ENCODE measurements around the gene PKLR. TPM values are rescaled to one million over a fixed set of nuclear protein-coding genes. Genes with fewer than 3 reads are reported as not detected.

The PKLR gene
- total RNA-seq, 2 donors from 2014 or later: not detected

DNA sequence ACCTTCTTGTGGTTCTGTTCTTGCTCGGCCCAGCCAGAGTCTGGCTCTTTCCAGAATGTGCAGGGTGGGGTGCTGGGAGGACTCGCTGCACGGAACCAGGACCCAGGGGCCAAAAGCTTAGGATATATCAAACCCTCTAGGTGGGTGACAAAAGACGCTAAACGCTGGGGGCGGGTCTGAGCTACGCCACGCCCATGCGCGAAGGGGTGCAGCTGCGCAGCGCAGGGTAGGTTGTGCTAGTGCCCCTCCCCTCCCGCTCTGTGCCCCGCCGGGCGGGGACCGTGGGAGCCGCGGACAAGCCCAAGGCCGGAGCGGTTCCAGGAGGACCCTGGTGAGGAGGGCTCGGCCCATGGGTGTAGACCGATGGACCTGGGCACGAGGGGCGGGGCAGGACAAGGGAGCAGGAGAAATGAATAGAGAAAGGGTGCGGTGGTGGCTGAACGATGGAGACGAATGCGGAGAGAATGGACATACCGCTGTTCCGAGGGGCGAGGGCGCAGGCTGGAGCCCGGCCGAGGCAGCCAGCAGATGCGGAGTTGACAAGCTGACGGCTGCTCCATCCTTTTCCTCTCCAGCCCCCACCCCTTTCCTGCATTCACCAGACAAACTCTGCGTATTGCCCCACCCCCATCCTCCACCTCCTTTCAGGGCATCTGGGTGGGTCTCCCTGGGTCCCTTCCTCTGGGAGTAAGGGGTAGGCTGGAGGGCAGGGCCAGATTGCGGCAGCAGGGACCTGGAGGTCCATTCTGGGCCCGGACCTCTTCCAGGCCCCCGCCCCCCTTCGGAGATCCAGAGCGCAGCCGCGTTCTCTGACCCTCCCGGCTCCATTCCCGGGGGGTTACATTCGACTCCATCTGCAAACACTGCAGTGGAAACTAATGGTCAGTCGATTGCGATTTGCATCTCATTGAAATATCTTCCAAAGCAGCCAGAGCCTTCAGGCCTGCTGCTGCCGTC is 19.7 kb upstream of the PKLR start, which contains the start of gene RUSC1:
Gene RUSC1 (plus strand): TSS at position 234 of the 957 bp plus-strand sequence. CDS start 880 bp downstream, outside the sequence.
- no peaks in the 10 kb centered on the region for H3K36me3 ChIP-seq
- peak within 1 kb of the TSS; percentile 86 to 91 for H3K27ac ChIP-seq
- no peaks in the 10 kb centered on the region for H3K9me3 ChIP-seq
- peaks cover 10 to 31% of the 10 kb centered on the region in 2 donors for H3K4me1 ChIP-seq (ENCODE audit: control insufficient read depth in 1 of 2, low read depth in 2 of 2)
- peak; percentile 10 for ATAC-seq (ENCODE audit: insufficient number of reproducible peaks, low FRiP score, low read depth)
- TF ChIP-seq CTCF (IDR thresholded peaks at IDR 0.05): no peak
- H3K27me3 ChIP-seq (replicated peaks; ENCODE audit: insufficient read depth): no peaks in the 10 kb centered on the region
- DNase-seq (ENCODE audit: low spot score): peak; percentile 34
- H3K4me3 ChIP-seq: peak within 1 kb of the TSS; percentile 80

- Histone ChIP-seq H3K27me3 (replicated peaks; ENCODE audit: insufficient read depth) (no peaks in the 10 kb centered on the region), H3K4me3 (peak overlapping the region; percentile 80), H3K4me1 (ENCODE audit: control insufficient read depth in 1 of 2, low read depth in 2 of 2) (peaks cover 10 to 25% of the 10 kb centered on the region in 2 donors), H3K36me3 (no peaks in the 10 kb centered on the region), H3K9me3 (no peaks in the 10 kb centered on the region), H3K27ac (peak overlapping the region; percentile 86 to 91)
- no peak for DNase-seq (ENCODE audit: low spot score)
- TF ChIP-seq CTCF (IDR thresholded peaks at IDR 0.05): no peak
- ATAC-seq (ENCODE audit: insufficient number of reproducible peaks, low FRiP score, low read depth): no peak
Measured at GRCh38 chr1:155320252-155320651, 19.0 kb upstream of the PKLR start.

DNA sequence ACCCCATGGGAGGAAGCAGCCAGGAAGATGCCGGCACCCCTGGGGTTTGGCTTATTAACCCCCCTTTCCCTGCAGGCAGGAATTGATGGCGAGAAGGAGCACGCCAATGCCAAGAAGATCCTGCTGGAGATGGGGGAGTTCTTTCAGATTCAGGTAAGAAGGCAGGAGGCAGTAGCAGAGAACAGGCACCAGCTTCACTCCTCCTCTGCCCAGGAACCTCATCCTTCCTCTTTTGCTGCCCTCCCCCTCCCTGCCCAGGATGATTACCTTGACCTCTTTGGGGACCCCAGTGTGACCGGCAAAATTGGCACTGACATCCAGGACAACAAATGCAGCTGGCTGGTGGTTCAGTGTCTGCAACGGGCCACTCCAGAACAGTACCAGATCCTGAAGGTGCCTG is 18.3 kb upstream of the PKLR start:
- DNase-seq (ENCODE audit: low spot score): no peak
- H3K27me3 ChIP-seq (replicated peaks; ENCODE audit: insufficient read depth): no peaks in the 10 kb centered on the region
- no peak for TF ChIP-seq CTCF (IDR thresholded peaks at IDR 0.05)
- H3K4me1 ChIP-seq (ENCODE audit: control insufficient read depth in 1 of 2, low read depth in 2 of 2): peaks cover 10 to 20% of the 10 kb centered on the region in 2 donors
- H3K4me3 ChIP-seq: no peak overlapping the region
- H3K9me3 ChIP-seq: no peaks in the 10 kb centered on the region
- H3K36me3 ChIP-seq: no peaks in the 10 kb centered on the region
- ATAC-seq (ENCODE audit: insufficient number of reproducible peaks, low FRiP score, low read depth): no peak
- H3K27ac ChIP-seq: no peak overlapping the region

DNA sequence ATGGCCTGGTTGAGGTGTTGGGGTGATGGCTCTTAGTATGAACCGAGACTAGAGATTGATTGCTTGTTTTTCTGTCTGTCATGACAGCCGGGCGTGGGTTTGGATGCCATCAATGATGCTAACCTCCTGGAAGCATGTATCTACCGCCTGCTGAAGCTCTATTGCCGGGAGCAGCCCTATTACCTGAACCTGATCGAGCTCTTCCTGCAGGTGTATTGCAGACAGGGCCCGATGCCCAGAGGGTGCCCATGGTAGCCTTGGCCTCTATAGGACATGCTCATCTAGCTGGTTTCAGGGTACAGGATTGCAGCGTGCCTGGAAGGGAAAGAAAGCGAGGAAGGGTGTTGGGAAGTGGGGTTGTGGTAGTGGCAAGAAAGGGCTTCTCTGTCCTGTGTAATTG is 16.8 kb upstream of the PKLR start:
- peaks cover 10 to 20% of the 10 kb centered on the region in 2 donors for H3K4me1 ChIP-seq (ENCODE audit: control insufficient read depth in 1 of 2, low read depth in 2 of 2)
- no peak for DNase-seq (ENCODE audit: low spot score)
- no peak overlapping the region for H3K4me3 ChIP-seq
- H3K36me3 ChIP-seq: peaks cover 4% of the 10 kb centered on the region
- no peak for ATAC-seq (ENCODE audit: insufficient number of reproducible peaks, low FRiP score, low read depth)
- TF ChIP-seq CTCF (IDR thresholded peaks at IDR 0.05): no peak
- H3K27me3 ChIP-seq (replicated peaks; ENCODE audit: insufficient read depth): no peaks in the 10 kb centered on the region
- H3K9me3 ChIP-seq: no peaks in the 10 kb centered on the region
- no peak overlapping the region for H3K27ac ChIP-seq

GRCh38 chr1:155316922-155317321 is 15.7 kb upstream of the PKLR start:
- TF ChIP-seq CTCF (IDR thresholded peaks at IDR 0.05): no peak
- H3K27ac ChIP-seq: no peak overlapping the region
- DNase-seq (ENCODE audit: low spot score) (no peak), ATAC-seq (ENCODE audit: insufficient number of reproducible peaks, low FRiP score, low read depth) (no peak)
- H3K9me3 ChIP-seq: no peaks in the 10 kb centered on the region
- H3K36me3 ChIP-seq: peaks cover 4% of the 10 kb centered on the region
- H3K4me3 ChIP-seq: no peak overlapping the region
- peaks cover 6 to 15% of the 10 kb centered on the region in 2 donors for H3K4me1 ChIP-seq (ENCODE audit: control insufficient read depth in 1 of 2, low read depth in 2 of 2)
- no peaks in the 10 kb centered on the region for H3K27me3 ChIP-seq (replicated peaks; ENCODE audit: insufficient read depth)
